ENCODE data around the gene USH2A.

USH2A gene

GRCh38 chr1:215878128-215878527, 545.1 kb downstream of the USH2A start:
- Histone ChIP-seq H3K36me3 (replicated peaks) (no peaks in the 10 kb centered on the region), H3K4me3 (no peak overlapping the region), H3K4me1 (no peaks in the 10 kb centered on the region), H3K9me3 (no peaks in the 10 kb centered on the region), H3K27me3 (ENCODE audit: low read depth) (no peaks in the 10 kb centered on the region)
- in situ Hi-C loops (cut with MboI; ENCODE audit: low sequenced_read_pairs) = no loop called here
- DNase-seq (ENCODE audit: low spot score in 2 of 2) = no peak

DNA sequence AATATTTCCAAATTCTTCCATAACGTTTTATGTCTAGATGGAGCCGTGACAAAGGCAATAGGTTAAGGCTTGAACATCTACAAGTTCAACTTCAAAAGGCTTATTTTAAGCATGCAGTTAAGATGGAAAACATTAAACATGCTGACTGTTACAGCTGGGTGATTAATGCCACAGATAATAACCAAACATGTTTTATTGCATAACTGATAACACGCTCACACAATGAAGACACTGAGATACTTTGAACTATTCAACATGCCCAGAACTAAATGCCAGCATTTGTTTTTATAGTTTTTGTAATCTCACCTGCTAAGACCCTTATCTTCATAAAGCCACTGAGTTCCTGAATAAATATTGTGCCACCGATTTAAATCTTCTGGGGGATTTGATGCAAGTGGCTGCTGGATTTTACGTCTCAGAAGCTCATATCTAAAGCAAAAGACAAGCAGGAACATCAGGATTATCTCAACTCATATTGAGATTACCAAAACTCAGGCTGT, 545.7 kb downstream of the USH2A start:
- Histone ChIP-seq H3K27me3 (ENCODE audit: low read depth) (no peaks in the 10 kb centered on the region), H3K9me3 (no peaks in the 10 kb centered on the region), H3K4me3 (no peak overlapping the region), H3K36me3 (replicated peaks) (no peaks in the 10 kb centered on the region), H3K4me1 (no peaks in the 10 kb centered on the region)
- in situ Hi-C loops (cut with MboI; ENCODE audit: low sequenced_read_pairs) = no loop called here
- DNase-seq (ENCODE audit: low spot score in 2 of 2) = no peak

DNA sequence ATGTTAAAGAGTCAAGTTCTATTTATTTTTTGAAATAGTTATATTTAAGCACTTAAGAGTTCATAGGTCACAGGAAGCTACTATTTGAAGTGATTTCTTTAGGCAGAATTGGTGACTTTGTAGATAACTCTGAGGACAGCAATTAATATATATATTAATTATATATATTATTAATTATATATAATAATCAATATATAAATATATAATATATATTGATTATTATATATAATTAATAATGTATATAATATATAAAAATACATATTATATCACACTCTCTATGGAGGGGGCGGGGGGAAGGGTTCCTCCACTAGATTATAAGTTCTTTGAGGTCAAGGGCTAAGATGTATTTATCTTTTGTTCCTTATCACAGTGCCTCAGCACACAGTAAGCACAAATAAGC, 547.5 kb downstream of the USH2A start:
- in situ Hi-C loops (cut with MboI; ENCODE audit: low sequenced_read_pairs) = no loop called here
- no peaks in the 10 kb centered on the region for H3K36me3 ChIP-seq (replicated peaks)
- no peaks in the 10 kb centered on the region for H3K4me1 ChIP-seq
- no peaks in the 10 kb centered on the region for H3K9me3 ChIP-seq
- H3K4me3 ChIP-seq = no peak overlapping the region
- H3K27me3 ChIP-seq (ENCODE audit: low read depth) = no peaks in the 10 kb centered on the region
- DNase-seq (ENCODE audit: low spot score in 2 of 2) = no peak

- in situ Hi-C loops (cut with MboI; ENCODE audit: low sequenced_read_pairs) = no loop called here
- H3K27me3 ChIP-seq (ENCODE audit: low read depth) = no peaks in the 10 kb centered on the region
Measured at GRCh38 chr1:215875236-215875635, 548.0 kb downstream of the USH2A start.

GRCh38 chr1:215872658-215873057, 550.6 kb downstream of the USH2A start:
- in situ Hi-C loops (cut with MboI; ENCODE audit: low sequenced_read_pairs) = no loop called here
- H3K4me1 ChIP-seq = no peaks in the 10 kb centered on the region
- H3K4me3 ChIP-seq = no peak overlapping the region
- no peaks in the 10 kb centered on the region for H3K9me3 ChIP-seq
- DNase-seq (ENCODE audit: low spot score in 2 of 2) = no peak
- no peaks in the 10 kb centered on the region for H3K27me3 ChIP-seq (ENCODE audit: low read depth)
- no peaks in the 10 kb centered on the region for H3K36me3 ChIP-seq (replicated peaks)

More at GRCh38 chr1:215875236-215875635, 548.0 kb downstream of the USH2A start:
- H3K4me3 ChIP-seq = no peak overlapping the region
- no peaks in the 10 kb centered on the region for H3K36me3 ChIP-seq (replicated peaks)
- no peaks in the 10 kb centered on the region for H3K4me1 ChIP-seq
- DNase-seq (ENCODE audit: low spot score in 2 of 2) = no peak
- H3K9me3 ChIP-seq = no peaks in the 10 kb centered on the region

- in situ Hi-C loops (cut with MboI; ENCODE audit: low sequenced_read_pairs) = no loop called here
- no peaks in the 10 kb centered on the region for H3K4me1 ChIP-seq
Measured at GRCh38 chr1:215868500-215868899, 554.7 kb downstream of the USH2A start.

GRCh38 chr1:215865060-215865459, 558.2 kb downstream of the USH2A start:
- in situ Hi-C loops (cut with MboI; ENCODE audit: low sequenced_read_pairs) = no loop called here
- no peaks in the 10 kb centered on the region for H3K27me3 ChIP-seq (ENCODE audit: low read depth)
- H3K9me3 ChIP-seq = no peaks in the 10 kb centered on the region
- DNase-seq (ENCODE audit: low spot score in 2 of 2) = no peak
- no peaks in the 10 kb centered on the region for H3K36me3 ChIP-seq (replicated peaks)
- H3K4me1 ChIP-seq = no peaks in the 10 kb centered on the region
- no peak overlapping the region for H3K4me3 ChIP-seq

More at GRCh38 chr1:215868500-215868899, 554.7 kb downstream of the USH2A start:
- no peak for DNase-seq (ENCODE audit: low spot score in 2 of 2)
- no peaks in the 10 kb centered on the region for H3K36me3 ChIP-seq (replicated peaks)
- no peaks in the 10 kb centered on the region for H3K9me3 ChIP-seq
- H3K27me3 ChIP-seq (ENCODE audit: low read depth) = no peaks in the 10 kb centered on the region
- no peak overlapping the region for H3K4me3 ChIP-seq

- DNase-seq (ENCODE audit: low spot score in 2 of 2) = no peak
- H3K4me1 ChIP-seq = no peaks in the 10 kb centered on the region
- no peaks in the 10 kb centered on the region for H3K9me3 ChIP-seq
- H3K27me3 ChIP-seq (ENCODE audit: low read depth) = no peaks in the 10 kb centered on the region
- H3K36me3 ChIP-seq (replicated peaks) = no peaks in the 10 kb centered on the region
- in situ Hi-C loops (cut with MboI; ENCODE audit: low sequenced_read_pairs) = no loop called here
- no peak overlapping the region for H3K4me3 ChIP-seq
Measured at GRCh38 chr1:215863796-215864195, 559.5 kb downstream of the USH2A start.

GRCh38 chr1:215860833-215861232, 562.4 kb downstream of the USH2A start:
- H3K27me3 ChIP-seq (ENCODE audit: low read depth) = no peaks in the 10 kb centered on the region
- no peaks in the 10 kb centered on the region for H3K4me1 ChIP-seq
- DNase-seq (ENCODE audit: low spot score in 2 of 2) = no peak
- H3K4me3 ChIP-seq = no peak overlapping the region
- in situ Hi-C loops (cut with MboI; ENCODE audit: low sequenced_read_pairs) = no loop called here
- no peaks in the 10 kb centered on the region for H3K36me3 ChIP-seq (replicated peaks)
- H3K9me3 ChIP-seq = no peaks in the 10 kb centered on the region

DNA sequence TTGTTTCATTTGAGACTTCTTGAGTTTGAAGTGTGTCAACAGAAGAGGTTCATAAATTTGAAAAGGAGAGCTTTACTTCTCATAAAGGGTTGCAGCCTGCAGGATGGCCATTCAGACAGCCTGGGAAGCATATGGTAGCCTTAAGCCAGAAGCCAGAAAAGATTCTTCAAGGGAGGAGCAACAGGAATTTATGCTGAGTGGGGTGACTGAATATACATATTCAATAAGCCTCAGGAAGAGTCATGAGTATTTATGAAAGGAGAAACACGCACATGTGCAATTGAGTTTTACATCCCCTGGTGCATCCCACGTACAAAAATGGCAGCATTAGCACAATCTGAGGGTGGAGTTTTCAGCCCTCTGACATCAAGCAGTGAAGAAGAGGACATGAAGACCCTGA, 565.9 kb downstream of the USH2A start:
- Histone ChIP-seq H3K27me3 (ENCODE audit: low read depth) (no peaks in the 10 kb centered on the region), H3K36me3 (replicated peaks) (no peaks in the 10 kb centered on the region), H3K4me1 (no peaks in the 10 kb centered on the region), H3K9me3 (no peaks in the 10 kb centered on the region), H3K4me3 (no peak overlapping the region)
- no peak for DNase-seq (ENCODE audit: low spot score in 2 of 2)
- in situ Hi-C loops (cut with MboI; ENCODE audit: low sequenced_read_pairs) = no loop called here

DNA sequence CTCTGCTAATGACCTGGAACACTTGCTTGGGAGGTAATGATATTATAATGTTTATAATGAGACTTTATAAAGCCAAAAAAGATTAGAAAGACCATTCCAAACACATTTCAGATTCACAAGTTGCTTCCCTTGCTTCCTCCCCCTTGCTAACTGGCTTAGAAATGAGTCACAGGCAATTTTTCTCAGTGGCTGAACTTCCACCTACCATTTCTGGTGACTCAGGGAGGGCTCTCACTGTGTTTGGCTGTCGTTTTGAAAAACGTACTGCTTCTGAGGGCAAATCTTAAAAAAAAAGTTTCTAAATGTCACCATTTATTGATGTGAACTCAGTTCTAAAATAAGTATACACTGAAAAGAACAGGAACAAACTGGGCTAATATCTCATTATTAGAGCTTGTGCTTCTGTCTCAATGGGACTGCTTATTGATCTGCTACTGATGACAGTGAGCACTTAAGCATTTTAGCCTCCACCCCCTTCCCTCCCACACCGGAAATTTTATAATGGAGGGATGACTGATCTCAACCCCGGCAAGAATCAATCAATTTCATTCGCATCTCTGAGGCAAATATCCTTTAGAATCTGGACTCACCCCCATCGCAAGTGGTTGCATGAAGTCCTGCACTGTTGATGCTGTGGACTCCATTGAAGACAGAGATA, 577.9 kb downstream of the USH2A start:
- H3K27me3 ChIP-seq (ENCODE audit: low read depth) = no peaks in the 10 kb centered on the region
- no peaks in the 10 kb centered on the region for H3K9me3 ChIP-seq
- no peaks in the 10 kb centered on the region for H3K36me3 ChIP-seq (replicated peaks)
- in situ Hi-C loops (cut with MboI; ENCODE audit: low sequenced_read_pairs) = no loop called here
- DNase-seq (ENCODE audit: low spot score in 2 of 2) = no peak
- H3K4me3 ChIP-seq = no peak overlapping the region
- H3K4me1 ChIP-seq = no peaks in the 10 kb centered on the region

DNA sequence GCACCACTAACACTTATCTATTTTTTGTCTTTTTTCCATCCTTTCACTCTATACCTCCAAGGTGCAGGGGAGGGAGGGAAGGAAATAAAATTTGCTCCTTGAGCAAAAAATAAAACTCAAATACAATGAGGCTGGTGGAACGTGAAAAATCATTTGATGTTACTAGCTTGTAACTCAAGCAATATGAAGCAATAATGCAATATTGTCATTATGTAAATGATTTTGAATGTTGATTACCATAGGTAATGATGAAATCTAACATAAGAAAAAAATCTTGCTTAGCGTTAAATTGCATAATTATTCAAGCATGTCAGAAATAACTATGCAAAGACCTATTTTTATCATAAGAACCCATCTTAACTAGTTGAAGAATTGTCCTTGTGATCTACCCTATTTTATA, 578.5 kb downstream of the USH2A start:
- no peaks in the 10 kb centered on the region for H3K4me1 ChIP-seq
- in situ Hi-C loops (cut with MboI; ENCODE audit: low sequenced_read_pairs) = no loop called here
- no peaks in the 10 kb centered on the region for H3K36me3 ChIP-seq (replicated peaks)
- H3K27me3 ChIP-seq (ENCODE audit: low read depth) = no peaks in the 10 kb centered on the region
- H3K4me3 ChIP-seq = no peak overlapping the region
- DNase-seq (ENCODE audit: low spot score in 2 of 2) = no peak
- no peaks in the 10 kb centered on the region for H3K9me3 ChIP-seq

GRCh38 chr1:215844266-215844665, 579.0 kb downstream of the USH2A start:
- H3K36me3 ChIP-seq (replicated peaks) = no peaks in the 10 kb centered on the region
- no peaks in the 10 kb centered on the region for H3K9me3 ChIP-seq
- no peak for DNase-seq (ENCODE audit: low spot score in 2 of 2)
- no peaks in the 10 kb centered on the region for H3K27me3 ChIP-seq (ENCODE audit: low read depth)
- in situ Hi-C loops (cut with MboI; ENCODE audit: low sequenced_read_pairs) = no loop called here
- H3K4me3 ChIP-seq = no peak overlapping the region
- H3K4me1 ChIP-seq = no peaks in the 10 kb centered on the region

GRCh38 chr1:215842905-215843304, 580.3 kb downstream of the USH2A start:
- no peaks in the 10 kb centered on the region for H3K27me3 ChIP-seq (ENCODE audit: low read depth)
- no peak for DNase-seq (ENCODE audit: low spot score in 2 of 2)
- no peak overlapping the region for H3K4me3 ChIP-seq
- no peaks in the 10 kb centered on the region for H3K36me3 ChIP-seq (replicated peaks)
- no peaks in the 10 kb centered on the region for H3K4me1 ChIP-seq
- no peaks in the 10 kb centered on the region for H3K9me3 ChIP-seq
- in situ Hi-C loops (cut with MboI; ENCODE audit: low sequenced_read_pairs) = no loop called here

DNA sequence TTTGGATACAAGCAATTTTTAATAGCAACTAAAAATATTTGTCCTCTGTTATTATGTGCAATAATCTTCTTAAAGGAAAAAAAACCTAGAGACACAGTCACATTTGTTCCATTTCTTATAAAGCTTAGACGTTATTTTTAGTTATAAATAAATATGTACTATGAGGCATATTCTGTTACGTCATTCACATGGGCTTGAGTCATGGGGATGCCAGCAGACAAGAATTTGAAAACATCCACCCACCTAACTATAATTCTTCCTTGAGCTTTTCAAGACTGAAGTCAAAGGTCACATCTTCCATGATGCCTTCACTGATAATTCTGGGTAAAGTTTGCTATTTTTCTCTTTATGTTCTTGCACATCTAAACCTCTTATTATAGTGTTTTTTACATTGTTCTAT, 587.3 kb downstream of the USH2A start:
- no peaks in the 10 kb centered on the region for H3K9me3 ChIP-seq
- H3K27me3 ChIP-seq (ENCODE audit: low read depth) = no peaks in the 10 kb centered on the region
- DNase-seq (ENCODE audit: low spot score in 2 of 2) = no peak
- in situ Hi-C loops (cut with MboI; ENCODE audit: low sequenced_read_pairs) = no loop called here
- no peaks in the 10 kb centered on the region; the same call in 1 of the 2 replicates for H3K4me1 ChIP-seq
- H3K4me3 ChIP-seq = no peak overlapping the region
- no peaks in the 10 kb centered on the region for H3K36me3 ChIP-seq (replicated peaks)

Data from HAP-1 (cell line).